ENCODE results near the gene EVL.

Gene EVL

DNA sequence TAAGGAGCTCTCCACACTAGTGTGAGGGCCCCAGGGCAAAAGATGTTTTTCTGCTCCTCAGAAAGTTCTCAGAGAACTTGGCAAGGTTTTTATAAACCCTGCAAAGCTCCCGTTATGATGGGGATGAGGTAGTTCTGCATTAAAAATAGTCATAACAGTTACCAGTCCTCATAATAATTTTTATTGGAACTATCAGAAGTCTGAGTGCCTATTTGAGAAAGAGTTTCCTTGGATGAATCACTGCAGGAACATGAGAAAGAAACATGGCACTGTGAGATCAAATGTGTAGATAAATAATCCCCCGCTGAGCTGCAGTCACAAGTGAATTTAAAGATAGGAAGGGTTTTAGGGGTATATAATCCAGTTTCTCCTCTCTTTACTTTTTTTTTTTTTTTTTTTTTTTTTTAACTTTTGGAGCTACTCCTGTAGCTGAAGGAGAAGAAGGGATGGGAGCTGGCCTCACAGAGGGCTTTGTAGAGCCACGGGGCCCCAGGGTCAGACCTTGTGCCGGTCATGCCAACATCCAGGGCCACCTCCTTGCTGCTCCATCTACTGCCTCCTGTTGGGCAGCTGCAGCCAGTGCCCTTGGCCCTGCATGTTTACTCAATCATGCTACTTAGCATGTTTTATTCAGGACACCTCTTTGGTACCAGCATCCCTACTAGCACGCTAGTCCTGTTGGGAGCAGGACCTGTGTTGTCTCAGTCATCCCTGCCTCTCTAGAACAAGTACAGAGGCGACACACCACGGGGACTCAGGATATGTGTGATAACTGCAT, 39.5 kb downstream of the EVL start:
- Histone ChIP-seq H3K27me3 (ENCODE audit: insufficient read depth, low read length, poor library complexity, severe bottlenecking) (no peaks in the 10 kb centered on the region), H3K4me3 (ENCODE audit: low read length, poor library complexity, severe bottlenecking) (no peak overlapping the region), H3K4me2 (ENCODE audit: low read depth, low read length, poor library complexity, severe bottlenecking) (peak overlapping the region; percentile 13), H3K36me3 (ENCODE audit: insufficient read depth, low read length) (peaks cover 95% of the 10 kb centered on the region), H2AFZ (ENCODE audit: low read length) (no peak overlapping the region), H3K9me2 (replicated peaks; ENCODE audit: low read depth, low read length) (no peaks in the 10 kb centered on the region), H3F3A (ENCODE audit: low read depth) (no peaks in the 10 kb centered on the region), H3K79me2 (ENCODE audit: insufficient read depth, low read length) (peaks cover 99% of the 10 kb centered on the region), H3K9ac (ENCODE audit: low read depth, low read length, poor library complexity, severe bottlenecking) (no peak overlapping the region), H4K20me1 (ENCODE audit: insufficient read depth, low read length, poor library complexity, severe bottlenecking) (peaks cover 66% of the 10 kb centered on the region), H3K9me3 (ENCODE audit: insufficient read depth, low read depth, low read length) (no peaks in the 10 kb centered on the region), H3K4me1 (ENCODE audit: insufficient read depth, low read length, poor library complexity, severe bottlenecking) (peaks cover 53% of the 10 kb centered on the region)
- TF ChIP-seq EZH2phosphoT487 (IDR thresholded peaks at IDR 0.05; ENCODE audit: borderline replicate concordance): no peak
- TF ChIP-seq CTCF (conservative IDR thresholded peaks at IDR 0.05; ENCODE audit: low read length): peak; percentile 40; the same call in 1 of the 2 replicates

DNA sequence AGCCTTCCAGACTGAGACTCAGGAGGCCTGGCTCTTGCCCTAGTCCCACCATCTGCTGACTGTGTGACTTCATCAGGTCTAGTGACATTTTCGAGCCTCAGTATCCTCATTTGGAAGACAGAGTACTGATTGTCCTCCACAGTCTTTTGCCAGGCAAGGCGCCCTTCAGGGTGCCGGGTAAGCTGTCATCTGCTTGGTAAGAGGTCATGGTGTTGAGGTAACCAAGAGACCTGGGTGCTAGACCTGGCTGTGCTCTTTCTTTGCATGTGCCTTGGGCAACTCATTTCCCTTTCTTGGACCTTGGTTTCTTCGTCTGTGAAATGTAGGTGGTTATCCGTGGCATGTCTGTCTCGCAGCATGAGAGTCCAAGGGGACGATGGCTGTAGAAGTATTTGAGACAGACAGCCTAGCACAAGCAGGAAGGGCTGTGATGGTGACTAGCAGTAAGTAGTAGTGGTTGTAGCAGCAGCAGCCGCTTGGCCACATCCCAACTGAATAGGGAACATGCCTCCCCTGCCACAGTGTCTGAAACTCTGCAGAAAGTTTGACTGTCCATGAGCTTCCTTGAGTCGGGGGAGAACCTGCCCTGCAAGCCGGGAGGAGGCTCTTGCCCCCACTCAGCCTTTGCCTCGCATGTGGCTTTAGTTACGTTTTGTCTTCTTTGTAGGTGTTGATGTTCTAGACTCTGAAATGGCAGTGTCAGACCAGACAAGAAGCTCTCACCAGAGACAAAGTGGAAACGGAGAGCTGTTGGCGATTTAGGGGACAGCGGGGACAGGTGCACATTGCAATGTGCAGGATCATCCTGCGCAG, 40.3 kb downstream of the EVL start:
- Histone ChIP-seq H4K20me1 (ENCODE audit: insufficient read depth, low read length, poor library complexity, severe bottlenecking) (peaks cover 69% of the 10 kb centered on the region), H3K4me3 (ENCODE audit: low read length, poor library complexity, severe bottlenecking) (no peak overlapping the region), H3K79me2 (ENCODE audit: insufficient read depth, low read length) (peaks cover 99% of the 10 kb centered on the region), H3K27me3 (ENCODE audit: insufficient read depth, low read length, poor library complexity, severe bottlenecking) (no peaks in the 10 kb centered on the region), H3K9me3 (ENCODE audit: insufficient read depth, low read depth, low read length) (no peaks in the 10 kb centered on the region), H3F3A (ENCODE audit: low read depth) (no peaks in the 10 kb centered on the region), H3K4me1 (ENCODE audit: insufficient read depth, low read length, poor library complexity, severe bottlenecking) (peaks cover 53% of the 10 kb centered on the region), H3K9ac (ENCODE audit: low read depth, low read length, poor library complexity, severe bottlenecking) (no peak overlapping the region), H3K36me3 (ENCODE audit: insufficient read depth, low read length) (peaks cover 95% of the 10 kb centered on the region), H2AFZ (ENCODE audit: low read length) (no peak overlapping the region), H3K9me2 (replicated peaks; ENCODE audit: low read depth, low read length) (no peaks in the 10 kb centered on the region), H3K4me2 (ENCODE audit: low read depth, low read length, poor library complexity, severe bottlenecking) (no peak overlapping the region)
- no peak for TF ChIP-seq EZH2phosphoT487 (IDR thresholded peaks at IDR 0.05; ENCODE audit: borderline replicate concordance)

DNA sequence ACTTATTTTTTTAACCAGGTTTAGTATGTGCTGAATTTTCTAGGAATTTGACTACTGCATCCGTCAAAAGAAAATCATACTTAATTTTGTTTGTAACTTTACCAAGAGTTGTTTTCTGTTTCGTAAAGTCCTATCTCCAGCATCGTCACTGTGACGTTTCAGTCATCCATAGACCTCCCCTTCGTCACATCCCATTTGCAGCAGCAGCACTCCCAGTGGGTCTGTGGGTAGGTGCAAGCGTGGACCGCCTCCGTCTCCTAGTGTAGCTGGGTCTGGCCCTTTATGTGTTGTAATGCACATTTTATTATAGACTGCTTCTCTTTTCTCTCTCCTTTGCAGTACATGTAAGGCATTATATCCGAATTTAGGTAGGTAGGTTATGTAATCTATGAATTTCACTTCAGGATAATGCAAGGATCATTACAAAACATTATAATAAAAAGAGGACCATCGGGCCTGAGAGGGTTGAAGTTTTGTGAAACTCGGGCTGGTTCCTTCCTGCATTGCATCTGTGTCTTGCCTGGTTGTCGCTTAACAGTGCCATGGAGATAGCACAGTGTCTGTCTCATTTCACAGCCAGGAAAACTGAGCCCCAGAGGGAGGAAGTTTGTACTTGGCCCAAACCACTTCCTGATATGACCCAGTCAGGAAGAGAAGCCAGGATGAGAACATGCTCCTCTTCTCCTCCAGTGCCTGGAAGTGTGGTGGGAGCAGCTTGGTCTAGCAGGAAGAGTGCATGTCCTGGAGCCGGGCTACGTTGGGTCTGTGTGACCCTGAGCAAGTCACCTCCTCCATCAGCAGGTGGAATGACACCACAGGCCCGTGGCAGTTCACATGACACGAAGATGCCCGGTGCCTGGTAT, 41.3 kb downstream of the EVL start:
- TF ChIP-seq CTCF (conservative IDR thresholded peaks at IDR 0.05; ENCODE audit: low read length): peak; percentile 23
- no peak for TF ChIP-seq EZH2phosphoT487 (IDR thresholded peaks at IDR 0.05; ENCODE audit: borderline replicate concordance)
- Histone ChIP-seq H3K9ac (ENCODE audit: low read depth, low read length, poor library complexity, severe bottlenecking) (peak overlapping the region; percentile 10), H3K4me1 (ENCODE audit: insufficient read depth, low read length, poor library complexity, severe bottlenecking) (peaks cover 53% of the 10 kb centered on the region), H3K9me2 (replicated peaks; ENCODE audit: low read depth, low read length) (no peaks in the 10 kb centered on the region), H3K4me2 (ENCODE audit: low read depth, low read length, poor library complexity, severe bottlenecking) (no peak overlapping the region), H3K36me3 (ENCODE audit: insufficient read depth, low read length) (peaks cover 92% of the 10 kb centered on the region), H3K4me3 (ENCODE audit: low read length, poor library complexity, severe bottlenecking) (no peak overlapping the region), H3K79me2 (ENCODE audit: insufficient read depth, low read length) (peaks cover 97% of the 10 kb centered on the region), H2AFZ (ENCODE audit: low read length) (no peak overlapping the region), H3K27me3 (ENCODE audit: insufficient read depth, low read length, poor library complexity, severe bottlenecking) (no peaks in the 10 kb centered on the region), H3K9me3 (ENCODE audit: insufficient read depth, low read depth, low read length) (no peaks in the 10 kb centered on the region), H4K20me1 (ENCODE audit: insufficient read depth, low read length, poor library complexity, severe bottlenecking) (peaks cover 64% of the 10 kb centered on the region), H3F3A (ENCODE audit: low read depth) (no peaks in the 10 kb centered on the region)

Measured in Loucy (cell line).